Breast epithelium (tissue), 3 donors: ENCODE data around the gene RAB18.

Experiments
- POLR2AphosphoS5 ChIP-seq, 3 donors: sonication (generic); formaldehyde crosslinking; IDR thresholded peaks; one replicate each; pipeline ENCODE4 v1.6.1; 2017; ENCODE audit warnings: antibody characterized with exemption in 3 of 3
- TF ChIP-seq, protein P1 (sequence below), 3 donors: fragments of 450-650 bp; IDR thresholded peaks; one replicate each; pipeline ENCODE4 v1.5.1; 2016 to 2017; ENCODE audit warnings: antibody characterized with exemption in 3 of 3, mild to moderate bottlenecking in 3 of 3, moderate library complexity in 3 of 3

DNA sequence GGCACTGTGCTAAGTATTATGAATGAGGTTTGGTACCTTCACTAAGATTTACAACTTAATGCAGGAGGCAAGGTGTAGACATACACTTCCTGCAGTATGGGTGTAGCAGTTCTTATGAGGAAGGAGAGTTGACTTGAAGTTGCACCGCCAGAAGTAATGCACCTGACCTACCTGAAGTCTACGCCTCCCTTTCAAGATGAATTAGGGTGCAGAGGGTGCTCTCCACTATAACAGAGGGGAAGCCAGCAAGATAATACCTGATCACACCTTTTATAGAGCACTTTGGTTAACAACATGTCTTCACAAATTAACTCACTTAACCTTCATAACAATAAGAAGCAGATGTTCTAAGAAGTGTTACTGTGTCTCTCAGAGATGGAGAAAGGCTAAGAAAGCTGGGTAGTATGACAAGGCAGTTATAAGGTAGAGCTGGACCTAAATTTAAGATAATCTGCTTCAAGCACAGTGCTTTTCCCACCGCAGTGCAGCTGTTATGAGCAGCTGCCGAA, 552 bp upstream of the RAB18 start:
- no peak for TF ChIP-seq POLR2AphosphoS5 (IDR thresholded peaks at IDR 0.05)
- TF ChIP-seq, protein P1, sequence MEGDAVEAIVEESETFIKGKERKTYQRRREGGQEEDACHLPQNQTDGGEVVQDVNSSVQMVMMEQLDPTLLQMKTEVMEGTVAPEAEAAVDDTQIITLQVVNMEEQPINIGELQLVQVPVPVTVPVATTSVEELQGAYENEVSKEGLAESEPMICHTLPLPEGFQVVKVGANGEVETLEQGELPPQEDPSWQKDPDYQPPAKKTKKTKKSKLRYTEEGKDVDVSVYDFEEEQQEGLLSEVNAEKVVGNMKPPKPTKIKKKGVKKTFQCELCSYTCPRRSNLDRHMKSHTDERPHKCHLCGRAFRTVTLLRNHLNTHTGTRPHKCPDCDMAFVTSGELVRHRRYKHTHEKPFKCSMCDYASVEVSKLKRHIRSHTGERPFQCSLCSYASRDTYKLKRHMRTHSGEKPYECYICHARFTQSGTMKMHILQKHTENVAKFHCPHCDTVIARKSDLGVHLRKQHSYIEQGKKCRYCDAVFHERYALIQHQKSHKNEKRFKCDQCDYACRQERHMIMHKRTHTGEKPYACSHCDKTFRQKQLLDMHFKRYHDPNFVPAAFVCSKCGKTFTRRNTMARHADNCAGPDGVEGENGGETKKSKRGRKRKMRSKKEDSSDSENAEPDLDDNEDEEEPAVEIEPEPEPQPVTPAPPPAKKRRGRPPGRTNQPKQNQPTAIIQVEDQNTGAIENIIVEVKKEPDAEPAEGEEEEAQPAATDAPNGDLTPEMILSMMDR (IDR thresholded peaks at IDR 0.05): no peak
